ENCODE results near the gene PCLO. TPM values are rescaled to one million over a fixed set of nuclear protein-coding genes. Genes with fewer than 3 reads are reported as not detected.

PCLO gene
- total and polyA plus RNA-seq, 5 donors from 2014 or later, result not detected

DNA sequence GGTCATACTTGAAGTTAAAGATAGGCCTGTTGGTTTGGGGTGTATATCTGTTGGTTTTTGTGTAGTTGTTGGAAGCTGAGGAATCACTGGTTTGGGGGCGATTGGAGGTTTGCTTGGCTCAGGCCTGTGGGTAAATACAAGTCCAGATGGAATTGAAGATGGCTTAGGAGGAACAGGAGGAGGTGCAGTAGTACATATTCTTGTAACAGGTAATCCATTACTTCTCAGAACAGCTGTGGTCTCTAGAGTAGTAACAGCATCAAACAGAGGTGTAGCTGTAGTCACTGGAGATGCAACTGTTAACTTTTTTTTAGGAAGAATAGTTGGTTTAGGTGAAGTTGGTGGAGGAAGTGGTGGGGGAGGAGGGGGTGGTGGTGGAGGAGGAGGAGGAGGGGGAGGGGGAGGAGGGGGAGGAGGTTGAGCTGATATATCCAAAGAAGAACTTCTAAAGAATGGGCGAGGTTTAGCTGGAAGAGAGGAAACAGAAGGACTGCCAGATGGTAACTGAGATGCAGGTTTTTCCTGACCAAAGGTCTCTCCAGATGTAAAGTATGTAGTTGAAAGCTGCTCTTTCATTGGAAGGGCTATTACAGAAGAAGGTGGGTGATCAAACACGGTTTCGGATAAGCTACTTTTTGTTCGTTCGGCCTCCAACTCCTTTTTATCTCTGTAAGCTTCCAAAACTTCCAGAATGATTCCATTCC, 209.2 kb downstream of the PCLO start:
- no peak overlapping the region for H3K4me3 Mint-ChIP-seq
- Histone ChIP-seq H3K27ac (ENCODE audit: insufficient read depth, low read length, poor library complexity, severe bottlenecking) (no peak overlapping the region), H3K4me1 (ENCODE audit: control insufficient read depth, insufficient read depth, low read length, poor library complexity, severe bottlenecking) (no peaks in the 10 kb centered on the region), H3K4me3 (ENCODE audit: low read depth, low read length) (no peak overlapping the region), H3K27me3 (ENCODE audit: control insufficient read depth, insufficient read depth, low read length) (no peaks in the 10 kb centered on the region), H3K9me3 (ENCODE audit: control insufficient read depth in 2 of 2, low read length in 2 of 2) (peaks cover 5 to 7% of the 10 kb centered on the region in 2 experiments), H3K36me3 (ENCODE audit: control insufficient read depth, insufficient read depth, low read length) (no peaks in the 10 kb centered on the region)
- no peak for ATAC-seq (ENCODE audit: low read depth in 2 of 2)
- peaks cover 6 to 35% (median 10%) of the 10 kb centered on the region in 7 donors for H3K9me3 Mint-ChIP-seq
- H3K36me3 Mint-ChIP-seq, result no peaks in the 10 kb centered on the region
- H3K27ac Mint-ChIP-seq, result no peak overlapping the region
- DNase-seq, result no peak
- H3K4me1 Mint-ChIP-seq, result no peaks in the 10 kb centered on the region
- H3K27me3 Mint-ChIP-seq, result no peaks in the 10 kb centered on the region

GRCh38 chr7:82950436-82950835, 212.2 kb downstream of the PCLO start:
- peaks cover 6 to 35% (median 11%) of the 10 kb centered on the region in 7 donors for H3K9me3 Mint-ChIP-seq
- Histone ChIP-seq H3K4me1 (ENCODE audit: control insufficient read depth, insufficient read depth, low read length, poor library complexity, severe bottlenecking) (no peaks in the 10 kb centered on the region), H3K4me3 (ENCODE audit: low read depth, low read length) (no peak overlapping the region), H3K36me3 (ENCODE audit: control insufficient read depth, insufficient read depth, low read length) (no peaks in the 10 kb centered on the region), H3K9me3 (ENCODE audit: control insufficient read depth in 2 of 2, low read length in 2 of 2) (peaks cover 0 to 7% of the 10 kb centered on the region in 2 experiments), H3K27ac (ENCODE audit: insufficient read depth, low read length, poor library complexity, severe bottlenecking) (no peak overlapping the region), H3K27me3 (ENCODE audit: control insufficient read depth, insufficient read depth, low read length) (no peaks in the 10 kb centered on the region)
- no peak overlapping the region for H3K27ac Mint-ChIP-seq
- ATAC-seq (ENCODE audit: low read depth in 2 of 2), result no peak
- H3K36me3 Mint-ChIP-seq, result no peaks in the 10 kb centered on the region
- no peaks in the 10 kb centered on the region for H3K27me3 Mint-ChIP-seq
- no peak for DNase-seq
- no peak overlapping the region for H3K4me3 Mint-ChIP-seq
- H3K4me1 Mint-ChIP-seq, result no peaks in the 10 kb centered on the region

- Mint-ChIP-seq H3K36me3 (no peaks in the 10 kb centered on the region), H3K9me3 (peaks cover 4 to 27% (median 11%) of the 10 kb centered on the region in 7 donors), H3K27me3 (no peaks in the 10 kb centered on the region), H3K27ac (no peak overlapping the region), H3K4me1 (no peaks in the 10 kb centered on the region), H3K4me3 (no peak overlapping the region)
- Histone ChIP-seq H3K4me3 (ENCODE audit: low read depth, low read length) (no peak overlapping the region), H3K27ac (ENCODE audit: insufficient read depth, low read length, poor library complexity, severe bottlenecking) (no peak overlapping the region), H3K36me3 (ENCODE audit: control insufficient read depth, insufficient read depth, low read length) (no peaks in the 10 kb centered on the region), H3K27me3 (ENCODE audit: control insufficient read depth, insufficient read depth, low read length) (no peaks in the 10 kb centered on the region), H3K4me1 (ENCODE audit: control insufficient read depth, insufficient read depth, low read length, poor library complexity, severe bottlenecking) (no peaks in the 10 kb centered on the region), H3K9me3 (ENCODE audit: control insufficient read depth in 2 of 2, low read length in 2 of 2) (peaks cover 0 to 7% of the 10 kb centered on the region in 2 experiments)
- no peak for DNase-seq
- ATAC-seq (ENCODE audit: low read depth in 2 of 2), result no peak
Observed at GRCh38 chr7:82945480-82945879, 217.2 kb downstream of the PCLO start.

- no peaks in the 10 kb centered on the region for H3K4me1 Mint-ChIP-seq
Observed at GRCh38 chr7:82945056-82945455, 217.6 kb downstream of the PCLO start.

DNA sequence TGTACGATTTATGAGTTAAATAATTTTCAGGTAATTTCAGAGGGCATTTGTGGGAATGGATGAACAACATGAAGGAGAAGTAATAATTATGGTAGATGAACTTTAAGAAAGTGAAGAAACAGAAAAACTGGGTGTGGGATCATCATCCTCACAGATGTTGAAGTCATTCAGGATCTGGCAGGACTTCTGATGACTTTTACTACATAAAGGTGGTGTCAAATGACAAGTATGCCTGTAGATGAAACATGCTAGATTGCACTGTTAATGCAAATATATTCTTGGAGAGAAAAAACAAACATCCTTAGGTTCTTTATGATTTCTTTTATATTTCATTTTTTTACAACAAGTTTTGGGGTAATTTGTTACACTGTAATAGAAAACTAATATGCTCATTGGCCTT, 230.2 kb downstream of the PCLO start:
- H3K27me3 Mint-ChIP-seq, result no peaks in the 10 kb centered on the region
- H3K27ac Mint-ChIP-seq, result no peak overlapping the region
- DNase-seq (no peak), ATAC-seq (ENCODE audit: low read depth in 2 of 2) (no peak)
- H3K36me3 ChIP-seq (ENCODE audit: control insufficient read depth, insufficient read depth, low read length), result no peaks in the 10 kb centered on the region
- H3K27me3 ChIP-seq (ENCODE audit: control insufficient read depth, insufficient read depth, low read length), result no peaks in the 10 kb centered on the region
- H3K4me1 Mint-ChIP-seq, result no peaks in the 10 kb centered on the region
- no peak overlapping the region for H3K4me3 Mint-ChIP-seq
- H3K27ac ChIP-seq (ENCODE audit: insufficient read depth, low read length, poor library complexity, severe bottlenecking), result no peak overlapping the region
- H3K9me3 Mint-ChIP-seq, result peaks cover 0 to 21% (median 6%) of the 10 kb centered on the region in 7 donors
- H3K9me3 ChIP-seq (ENCODE audit: control insufficient read depth in 2 of 2, low read length in 2 of 2), result no peaks in the 10 kb centered on the region
- no peak overlapping the region for H3K4me3 ChIP-seq (ENCODE audit: low read depth, low read length)
- H3K4me1 ChIP-seq (ENCODE audit: control insufficient read depth, insufficient read depth, low read length, poor library complexity, severe bottlenecking), result no peaks in the 10 kb centered on the region
- no peaks in the 10 kb centered on the region for H3K36me3 Mint-ChIP-seq

More at GRCh38 chr7:82945056-82945455, 217.6 kb downstream of the PCLO start:
- Histone ChIP-seq H3K27ac (ENCODE audit: insufficient read depth, low read length, poor library complexity, severe bottlenecking) (no peak overlapping the region), H3K36me3 (ENCODE audit: control insufficient read depth, insufficient read depth, low read length) (no peaks in the 10 kb centered on the region), H3K9me3 (ENCODE audit: control insufficient read depth in 2 of 2, low read length in 2 of 2) (peaks cover 0 to 6% of the 10 kb centered on the region in 2 experiments), H3K27me3 (ENCODE audit: control insufficient read depth, insufficient read depth, low read length) (no peaks in the 10 kb centered on the region), H3K4me3 (ENCODE audit: low read depth, low read length) (no peak overlapping the region), H3K4me1 (ENCODE audit: control insufficient read depth, insufficient read depth, low read length, poor library complexity, severe bottlenecking) (no peaks in the 10 kb centered on the region)
- Mint-ChIP-seq H3K27me3 (no peaks in the 10 kb centered on the region), H3K36me3 (no peaks in the 10 kb centered on the region), H3K27ac (no peak overlapping the region), H3K4me3 (no peak overlapping the region), H3K9me3 (peaks cover 4 to 24% (median 9%) of the 10 kb centered on the region in 7 donors)
- ATAC-seq (ENCODE audit: low read depth in 2 of 2), result no peak
- DNase-seq, result no peak

GRCh38 chr7:82926477-82926876, 236.2 kb downstream of the PCLO start:
- H3K4me1 Mint-ChIP-seq, result no peaks in the 10 kb centered on the region
- peaks cover 0 to 17% (median 5%) of the 10 kb centered on the region in 7 donors for H3K9me3 Mint-ChIP-seq
- Histone ChIP-seq H3K27ac (ENCODE audit: insufficient read depth, low read length, poor library complexity, severe bottlenecking) (no peak overlapping the region), H3K27me3 (ENCODE audit: control insufficient read depth, insufficient read depth, low read length) (no peaks in the 10 kb centered on the region), H3K36me3 (ENCODE audit: control insufficient read depth, insufficient read depth, low read length) (no peaks in the 10 kb centered on the region), H3K4me1 (ENCODE audit: control insufficient read depth, insufficient read depth, low read length, poor library complexity, severe bottlenecking) (no peaks in the 10 kb centered on the region), H3K9me3 (ENCODE audit: control insufficient read depth in 2 of 2, low read length in 2 of 2) (no peaks in the 10 kb centered on the region), H3K4me3 (ENCODE audit: low read depth, low read length) (no peak overlapping the region)
- no peak for ATAC-seq (ENCODE audit: low read depth in 2 of 2)
- no peaks in the 10 kb centered on the region for H3K27me3 Mint-ChIP-seq
- no peaks in the 10 kb centered on the region for H3K36me3 Mint-ChIP-seq
- no peak overlapping the region for H3K4me3 Mint-ChIP-seq
- no peak overlapping the region for H3K27ac Mint-ChIP-seq
- no peak for DNase-seq

GRCh38 chr7:82925331-82925730, 237.4 kb downstream of the PCLO start:
- Histone ChIP-seq H3K9me3 (ENCODE audit: control insufficient read depth in 2 of 2, low read length in 2 of 2) (no peaks in the 10 kb centered on the region), H3K27me3 (ENCODE audit: control insufficient read depth, insufficient read depth, low read length) (no peaks in the 10 kb centered on the region), H3K4me3 (ENCODE audit: low read depth, low read length) (no peak overlapping the region), H3K4me1 (ENCODE audit: control insufficient read depth, insufficient read depth, low read length, poor library complexity, severe bottlenecking) (no peaks in the 10 kb centered on the region), H3K36me3 (ENCODE audit: control insufficient read depth, insufficient read depth, low read length) (no peaks in the 10 kb centered on the region), H3K27ac (ENCODE audit: insufficient read depth, low read length, poor library complexity, severe bottlenecking) (no peak overlapping the region)
- Mint-ChIP-seq H3K9me3 (peaks cover 0 to 17% (median 5%) of the 10 kb centered on the region in 7 donors), H3K27ac (no peak overlapping the region), H3K27me3 (no peaks in the 10 kb centered on the region), H3K4me3 (no peak overlapping the region), H3K36me3 (no peaks in the 10 kb centered on the region), H3K4me1 (no peaks in the 10 kb centered on the region)
- DNase-seq, result no peak
- ATAC-seq (ENCODE audit: low read depth in 2 of 2), result no peak

DNA sequence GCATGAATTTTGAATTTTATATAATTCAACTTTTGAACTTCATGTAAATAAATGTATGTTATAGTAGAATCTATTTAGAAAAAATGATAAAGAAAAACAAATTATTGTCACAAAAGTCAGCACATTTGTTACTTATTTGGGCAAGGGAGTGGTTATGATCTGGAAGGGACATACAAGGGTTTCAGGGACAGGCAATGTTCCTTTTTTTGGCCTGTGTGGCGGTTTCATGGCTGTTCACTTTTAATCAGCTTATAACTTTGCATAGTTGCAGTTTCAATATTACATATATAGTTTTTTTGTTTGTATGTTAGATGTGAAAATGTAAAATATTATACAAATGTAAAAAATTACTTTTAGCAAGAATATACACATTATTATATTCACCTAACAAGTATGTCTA, 256.2 kb downstream of the PCLO start:
- H3K27me3 Mint-ChIP-seq, result no peaks in the 10 kb centered on the region
- Histone ChIP-seq H3K9me3 (ENCODE audit: control insufficient read depth in 2 of 2, low read length in 2 of 2) (no peaks in the 10 kb centered on the region), H3K27me3 (ENCODE audit: control insufficient read depth, insufficient read depth, low read length) (no peaks in the 10 kb centered on the region), H3K36me3 (ENCODE audit: control insufficient read depth, insufficient read depth, low read length) (no peaks in the 10 kb centered on the region), H3K27ac (ENCODE audit: insufficient read depth, low read length, poor library complexity, severe bottlenecking) (no peak overlapping the region), H3K4me1 (ENCODE audit: control insufficient read depth, insufficient read depth, low read length, poor library complexity, severe bottlenecking) (no peaks in the 10 kb centered on the region), H3K4me3 (ENCODE audit: low read depth, low read length) (no peak overlapping the region)
- no peak overlapping the region for H3K4me3 Mint-ChIP-seq
- ATAC-seq (ENCODE audit: low read depth in 2 of 2) (no peak), DNase-seq (no peak)
- no peaks in the 10 kb centered on the region for H3K4me1 Mint-ChIP-seq
- no peaks in the 10 kb centered on the region for H3K36me3 Mint-ChIP-seq
- peaks cover 4 to 18% (median 8%) of the 10 kb centered on the region in 7 donors for H3K9me3 Mint-ChIP-seq
- no peak overlapping the region for H3K27ac Mint-ChIP-seq
